ENCODE data around the gene AZU1.
"Not testable (repeated sequence)": the region's sequence is repeated elsewhere in the genome, so short reads cannot be mapped to it uniquely, and the experiment has no call there.

AZU1 gene

DNA sequence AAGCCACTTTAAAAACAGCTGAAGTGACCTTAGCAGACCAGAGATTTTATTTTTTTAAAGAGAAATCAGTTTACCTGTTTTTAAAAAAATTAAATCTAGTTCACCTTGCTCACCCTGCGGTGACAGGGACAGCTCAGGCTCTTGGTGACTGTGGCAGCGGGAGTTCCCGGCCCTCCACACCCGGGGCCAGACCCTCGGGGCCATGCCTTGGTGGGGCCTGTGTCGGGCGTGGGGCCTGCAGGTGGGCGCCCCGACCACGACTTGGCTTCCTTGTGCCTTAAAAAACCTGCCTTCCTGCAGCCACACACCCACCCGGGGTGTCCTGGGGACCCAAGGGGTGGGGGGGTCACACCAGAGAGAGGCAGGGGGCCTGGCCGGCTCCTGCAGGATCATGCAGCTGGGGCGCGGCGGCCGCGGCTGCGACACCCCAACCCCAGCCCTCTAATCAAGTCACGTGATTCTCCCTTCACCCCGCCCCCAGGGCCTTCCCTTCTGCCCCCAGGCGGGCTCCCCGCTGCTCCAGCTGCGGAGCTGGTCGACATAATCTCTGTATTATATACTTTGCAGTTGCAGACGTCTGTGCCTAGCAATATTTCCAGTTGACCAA is 16.7 kb upstream of the AZU1 start:
- no peak for DNase-seq

DNA sequence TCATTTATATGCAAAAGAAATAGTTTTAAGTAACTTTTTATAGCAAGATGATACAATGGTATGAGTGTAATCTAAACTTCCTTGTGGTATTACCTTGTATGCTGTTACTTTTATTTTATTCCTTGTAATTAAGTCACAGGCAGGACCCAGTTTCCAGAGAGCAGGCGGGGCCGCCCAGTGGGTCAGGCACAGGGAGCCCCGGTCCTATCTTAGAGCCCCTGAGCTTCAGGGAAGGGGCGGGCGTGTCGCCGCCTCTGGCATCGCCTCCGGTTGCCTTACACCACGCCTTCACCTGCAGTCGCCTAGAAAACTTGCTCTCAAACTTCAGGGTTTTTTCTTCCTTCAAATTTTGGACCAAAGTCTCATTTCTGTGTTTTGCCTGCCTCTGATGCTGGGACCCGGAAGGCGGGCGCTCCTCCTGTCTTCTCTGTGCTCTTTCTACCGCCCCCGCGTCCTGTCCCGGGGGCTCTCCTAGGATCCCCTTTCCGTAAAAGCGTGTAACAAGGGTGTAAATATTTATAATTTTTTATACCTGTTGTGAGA is 16.1 kb upstream of the AZU1 start:
- no peak for DNase-seq

DNA sequence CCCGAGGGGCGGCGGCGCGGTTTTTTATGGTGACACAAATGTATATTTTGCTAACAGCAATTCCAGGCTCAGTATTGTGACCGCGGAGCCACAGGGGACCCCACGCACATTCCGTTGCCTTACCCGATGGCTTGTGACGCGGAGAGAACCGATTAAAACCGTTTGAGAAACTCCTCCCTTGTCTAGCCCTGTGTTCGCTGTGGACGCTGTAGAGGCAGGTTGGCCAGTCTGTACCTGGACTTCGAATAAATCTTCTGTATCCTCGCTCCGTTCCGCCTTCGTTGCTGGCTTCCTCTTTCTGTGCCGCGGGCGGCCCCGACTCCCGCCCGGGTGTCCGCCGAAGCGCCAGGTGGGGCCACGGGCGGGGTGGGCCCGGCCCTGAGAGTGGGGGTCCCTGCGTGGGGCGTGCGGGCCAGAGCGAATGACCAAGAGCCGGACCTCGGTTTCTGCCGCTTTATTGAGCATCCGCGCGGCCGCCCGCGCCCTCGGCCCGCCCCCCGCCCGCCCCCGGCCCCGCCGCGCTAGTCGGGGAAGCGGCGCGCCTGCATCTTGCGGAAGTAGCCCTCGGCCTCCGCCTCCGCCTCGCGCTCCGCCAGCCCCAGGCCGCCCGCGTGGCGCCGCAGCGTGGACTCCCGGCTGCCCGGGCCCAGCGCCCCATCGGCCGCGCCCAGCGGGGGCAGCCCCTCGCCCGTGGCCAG is 15.4 kb upstream of the AZU1 start:
- DNase-seq, result no peak

DNA sequence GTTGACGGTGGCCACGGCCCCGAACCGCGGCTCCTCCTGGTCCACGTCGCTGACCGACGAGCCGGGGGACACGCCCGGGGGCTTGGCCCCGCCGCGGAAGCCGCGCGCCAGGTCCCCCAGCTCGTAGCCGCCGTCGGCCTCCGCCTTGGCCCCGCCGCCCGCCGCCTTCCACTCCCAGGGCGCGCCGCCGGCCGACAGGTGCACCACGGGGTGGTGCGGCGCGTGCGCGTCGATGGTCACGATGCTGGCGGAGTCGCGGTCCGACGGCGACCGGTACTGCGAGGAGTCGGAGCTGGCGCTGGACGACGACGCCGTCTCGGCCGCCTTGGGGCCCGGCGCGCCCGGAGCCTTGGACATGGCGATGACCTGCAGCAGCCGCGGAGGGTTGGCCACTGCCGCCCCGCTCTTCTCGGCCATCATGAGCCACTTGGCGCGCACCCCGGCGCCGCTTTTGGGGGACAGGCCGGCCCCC is 14.9 kb upstream of the AZU1 start:
- no peak for DNase-seq

DNA sequence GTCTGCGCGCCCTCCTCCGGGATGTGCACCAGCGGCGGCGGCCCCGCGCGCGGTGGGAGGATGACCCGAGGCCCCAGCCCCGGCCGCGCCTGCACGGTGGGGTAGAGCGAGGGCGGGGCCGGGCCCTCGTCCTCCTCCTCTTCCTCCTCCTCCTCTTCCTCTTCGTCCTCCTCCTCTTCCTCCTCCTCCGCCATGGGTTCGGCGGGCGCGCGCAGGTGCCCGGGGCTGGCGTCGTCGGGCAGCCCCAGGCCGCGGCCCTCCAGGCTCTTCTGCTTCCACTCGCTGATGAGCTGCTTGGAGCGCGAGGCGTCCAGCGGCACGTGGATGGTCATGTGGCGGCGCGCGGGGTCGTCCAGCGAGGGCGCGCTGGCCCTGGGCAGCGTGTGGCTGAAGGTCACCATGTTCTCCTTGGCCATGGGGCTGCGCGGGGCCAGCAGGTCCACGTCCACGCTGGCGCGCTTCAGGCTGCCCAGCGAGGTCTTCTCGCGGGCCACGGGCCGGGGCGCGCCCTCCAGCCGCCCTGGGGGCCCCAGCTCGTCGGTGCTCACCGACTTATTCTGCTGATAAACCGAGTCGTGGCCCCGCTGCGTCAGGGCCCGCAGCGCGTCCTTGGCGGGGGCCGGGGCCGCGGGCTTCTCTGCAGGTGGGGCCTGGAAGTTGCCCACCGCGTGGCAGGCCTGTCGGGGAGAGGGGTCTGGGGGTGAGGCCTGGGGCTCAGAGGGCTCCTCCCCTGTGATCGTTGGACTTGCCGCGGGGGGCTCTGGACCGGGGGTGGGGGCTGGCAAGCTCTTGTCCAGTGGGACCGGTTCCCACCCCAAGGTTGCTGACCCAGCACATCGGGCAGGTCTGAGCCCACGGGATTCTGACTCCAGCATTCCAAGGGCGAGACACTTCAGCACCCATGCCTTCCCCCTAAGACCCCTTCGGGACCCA is 14.2 kb upstream of the AZU1 start:
- DNase-seq, result no peak

DNA sequence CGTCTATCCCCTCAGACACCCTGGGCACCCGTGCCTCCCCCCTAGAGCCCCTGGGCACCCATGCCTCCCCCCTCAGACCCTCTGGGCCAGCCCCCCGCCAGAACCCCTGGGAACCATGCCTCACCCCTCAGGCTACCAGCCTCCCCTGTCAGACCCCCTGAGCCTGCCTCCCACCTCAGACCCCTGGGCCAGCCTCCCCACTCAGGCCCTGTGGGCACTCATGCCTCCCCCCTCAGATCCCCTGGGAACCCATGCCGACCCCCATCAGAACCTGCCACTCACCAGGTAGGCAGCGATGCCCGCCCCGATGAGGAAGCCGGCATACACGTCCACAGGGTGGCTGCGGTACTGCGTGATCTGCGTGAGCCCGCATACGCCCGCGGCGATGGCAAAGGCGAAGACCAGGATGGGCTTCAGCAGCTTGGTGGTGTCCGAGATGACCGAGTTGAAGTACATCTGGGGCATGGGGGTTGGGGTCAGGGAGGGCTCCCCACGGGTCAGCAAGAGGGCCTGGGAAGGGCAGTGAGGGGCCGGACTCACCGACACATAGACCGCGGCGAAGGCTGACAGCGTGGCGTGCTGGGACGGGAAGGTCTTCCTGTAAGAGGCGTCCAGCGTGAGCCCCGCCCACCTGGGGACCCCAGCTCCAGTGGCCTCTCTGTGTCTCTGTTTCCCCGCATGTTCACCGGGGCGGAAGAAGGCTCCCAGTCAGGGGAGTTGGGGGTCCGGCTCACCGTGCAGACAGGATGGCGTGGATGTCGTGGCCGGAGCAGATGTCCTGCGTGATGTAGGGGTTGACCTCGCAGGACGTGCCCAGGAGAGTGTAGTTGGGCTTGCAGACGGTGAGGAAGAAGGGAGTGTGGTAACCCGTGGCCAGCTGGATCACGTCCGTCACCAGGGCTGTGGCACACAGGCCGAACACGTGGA is 13.2 kb upstream of the AZU1 start:
- DNase-seq, result no peak

DNA sequence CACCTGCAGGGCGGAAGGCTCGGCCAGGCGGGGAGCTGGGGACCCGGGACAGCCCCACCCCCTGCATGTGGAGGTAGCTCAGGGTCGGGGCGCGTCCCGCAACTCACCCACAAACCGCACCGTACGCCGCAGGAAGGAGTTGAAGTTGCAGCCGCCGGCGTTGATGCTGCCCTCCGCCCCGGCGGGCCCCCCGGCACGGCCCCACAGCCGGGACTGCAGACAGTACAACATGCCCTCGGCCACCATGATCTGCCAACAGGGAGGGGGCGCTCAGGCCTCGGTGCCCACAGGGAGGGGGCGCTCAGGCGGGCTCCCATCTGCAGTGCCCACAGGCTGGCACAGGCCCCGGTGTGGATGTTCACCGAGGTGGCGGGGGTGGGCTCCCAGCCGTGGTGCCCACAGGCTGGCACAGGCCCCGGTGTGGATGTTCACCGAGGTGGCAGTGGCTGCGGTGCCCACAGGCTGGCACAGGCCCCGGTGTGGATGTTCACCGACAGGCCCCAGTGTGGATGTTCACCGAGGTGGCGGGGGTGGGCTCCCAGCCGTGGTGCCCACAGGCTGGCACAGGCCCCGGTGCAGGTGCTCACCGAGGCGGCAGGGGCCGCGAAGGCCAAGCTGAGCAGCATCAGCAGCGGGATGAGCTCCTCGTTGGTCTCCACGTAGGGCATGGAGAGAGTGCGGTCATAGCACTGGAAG is 12.4 kb upstream of the AZU1 start:
- DNase-seq, result no peak

DNA sequence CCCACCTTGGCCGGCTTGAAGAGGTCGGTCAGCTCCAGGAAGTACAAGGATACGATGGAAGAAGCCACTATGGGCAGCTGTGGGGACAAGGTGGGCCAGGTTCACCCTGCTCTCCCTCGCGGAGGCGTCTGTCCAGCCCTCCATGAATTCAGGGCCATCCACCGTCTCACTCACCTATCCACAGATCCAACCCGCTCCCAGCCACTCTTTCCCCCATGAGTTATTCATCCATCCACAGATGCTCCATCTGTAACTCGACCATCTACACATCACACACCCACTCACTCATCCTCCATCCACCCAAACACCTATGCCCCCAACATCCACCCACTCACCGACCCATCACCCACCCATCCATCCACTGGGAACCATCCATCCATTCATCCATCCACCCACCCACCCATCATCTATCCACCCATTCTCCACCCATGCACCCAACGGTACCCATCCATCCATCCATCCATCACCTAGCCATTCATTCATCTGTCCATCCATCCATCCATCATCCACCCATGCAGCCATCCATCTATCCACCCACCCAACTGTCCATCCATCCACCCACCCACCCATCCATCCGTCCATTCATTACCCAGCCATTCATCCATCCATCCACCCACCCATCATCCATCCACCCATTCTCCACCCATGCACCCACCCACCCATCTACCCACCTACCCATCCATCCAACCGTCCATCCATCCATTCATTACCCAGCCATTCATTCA is 11.7 kb upstream of the AZU1 start:
- no peak for DNase-seq

DNA sequence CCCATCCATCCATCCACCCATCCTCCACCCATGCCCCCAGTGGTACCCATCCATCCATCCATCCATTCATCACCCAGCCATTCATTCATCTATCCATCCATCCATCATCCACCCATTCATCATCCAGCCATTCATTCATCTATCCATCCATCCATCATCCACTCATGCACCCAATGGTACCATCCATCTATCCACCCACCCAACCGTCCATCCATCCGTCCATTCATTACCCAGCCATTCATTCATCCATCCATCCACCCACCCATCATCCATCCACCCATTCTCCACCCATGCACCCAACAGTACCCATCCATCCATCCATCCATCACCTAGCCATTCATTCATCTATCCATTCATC is 11.2 kb upstream of the AZU1 start:
- no peak for DNase-seq

DNA sequence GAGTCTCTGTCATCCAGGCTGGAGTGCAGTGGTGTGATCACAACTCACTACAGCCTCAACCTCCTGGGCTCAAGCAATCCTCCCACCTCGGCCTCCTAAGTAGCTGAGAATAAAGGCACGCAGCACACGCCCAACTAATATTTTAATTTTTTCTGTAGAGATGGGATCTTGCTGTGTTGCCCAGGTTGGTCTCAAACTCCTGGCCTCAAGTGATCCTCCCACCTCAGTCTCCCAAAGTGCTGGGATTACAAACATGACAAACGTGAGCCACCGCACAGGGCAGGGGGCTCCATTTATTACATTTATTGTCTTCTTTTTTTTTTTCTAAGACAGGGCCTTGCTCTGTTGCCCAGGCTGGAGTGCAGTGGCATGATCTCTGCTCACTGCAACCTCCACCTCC is 7.4 kb upstream of the AZU1 start:
- not testable (repeated sequence) for DNase-seq

DNA sequence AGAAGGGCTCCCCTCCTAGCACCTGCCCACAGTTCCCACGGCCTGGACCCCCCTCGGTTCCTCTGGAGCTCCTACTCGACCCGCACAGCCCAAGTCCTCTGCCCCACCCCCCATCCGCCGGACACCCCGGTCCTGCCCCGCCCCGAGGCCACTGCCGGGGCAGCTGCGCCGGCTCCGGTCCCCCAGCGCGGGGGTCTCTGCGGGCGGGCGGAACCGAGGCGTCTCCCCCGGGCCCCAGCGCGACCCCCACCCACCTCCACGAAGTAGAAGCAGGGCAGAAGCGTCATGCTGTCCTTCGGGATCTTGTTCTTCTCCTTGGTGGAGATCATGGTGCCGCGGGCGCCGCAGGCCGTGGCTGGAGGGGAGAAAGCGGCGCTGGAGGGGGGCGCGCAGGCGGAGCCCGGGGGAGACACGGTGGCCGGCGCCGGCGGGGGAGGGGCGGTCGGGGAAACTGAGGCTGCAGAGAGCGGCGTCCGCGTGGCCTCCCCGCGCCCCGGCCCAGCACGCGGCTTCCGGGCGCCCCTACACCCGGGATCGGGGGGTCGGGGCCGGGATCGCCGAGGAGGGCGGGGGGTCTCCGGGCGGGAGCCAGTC is 6.3 kb upstream of the AZU1 start:
- DNase-seq, result no peak

DNA sequence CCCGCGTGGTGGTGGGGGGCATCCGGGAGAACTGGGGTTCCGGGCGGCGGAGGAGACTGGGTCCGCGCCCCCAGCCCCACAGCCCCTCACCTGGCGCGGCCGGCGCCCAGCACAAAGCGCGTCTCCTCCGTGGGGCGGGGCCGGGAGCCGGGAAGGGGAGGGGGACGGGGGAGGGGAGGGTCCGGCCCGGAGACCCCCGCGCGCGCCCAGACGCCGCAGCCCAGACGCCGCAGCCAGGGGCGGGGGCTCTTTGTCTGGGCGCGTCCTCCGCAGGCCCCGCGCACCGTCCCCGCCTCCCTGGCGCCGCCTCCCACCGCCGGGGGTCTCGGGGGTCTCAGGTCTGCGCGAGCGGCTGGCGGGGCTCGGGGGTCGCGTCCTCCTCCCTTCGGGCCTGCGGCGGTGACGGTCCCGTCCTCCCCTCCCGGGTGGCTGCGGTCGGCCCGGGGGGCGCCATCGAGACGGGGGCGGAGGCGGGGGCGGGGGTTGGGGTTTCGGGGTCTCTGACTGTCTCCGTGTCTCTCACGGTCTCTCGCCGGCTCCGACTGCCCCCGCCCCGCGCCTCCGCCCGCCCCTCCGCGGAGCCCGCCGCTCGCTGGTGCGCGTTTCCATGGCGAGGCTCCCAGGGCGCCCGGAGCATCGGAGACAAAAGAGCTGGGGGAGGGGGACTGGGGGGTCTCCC is 5.7 kb upstream of the AZU1 start, which contains the start of gene PLPPR3:
PLPPR3 (minus strand) TSS at position 131 of the 679 bp plus-strand sequence. CDS start 396 bp downstream, outside the sequence.
- no peak for DNase-seq

DNA sequence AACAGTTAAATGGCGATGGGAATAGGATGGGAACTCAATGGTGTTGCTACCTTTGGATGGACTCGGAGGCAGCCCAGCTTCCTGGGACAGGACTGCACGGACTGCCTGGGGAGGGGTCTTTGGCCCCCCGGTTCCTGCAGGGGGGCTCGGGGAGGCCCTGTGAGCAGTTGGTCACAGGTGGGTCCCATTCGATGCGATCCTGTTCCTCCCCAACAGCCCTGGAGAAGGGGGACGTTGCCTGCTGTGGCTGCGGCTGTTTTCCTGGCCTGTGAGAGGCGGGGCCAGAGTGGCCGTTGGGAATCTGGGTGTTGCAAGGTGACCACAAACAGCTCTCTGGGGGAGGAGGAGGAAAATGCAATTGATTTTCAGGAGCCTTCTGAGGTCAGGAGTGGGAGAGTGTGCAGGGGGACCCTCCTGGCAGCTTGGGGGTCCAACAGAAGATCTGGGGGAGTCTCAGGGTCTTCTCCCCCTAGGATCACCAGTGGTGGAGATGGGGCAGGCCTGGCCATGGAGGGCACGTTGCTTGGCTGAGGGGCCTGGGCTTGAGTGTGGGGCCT is 4.0 kb upstream of the AZU1 start:
- DNase-seq, result no peak

DNA sequence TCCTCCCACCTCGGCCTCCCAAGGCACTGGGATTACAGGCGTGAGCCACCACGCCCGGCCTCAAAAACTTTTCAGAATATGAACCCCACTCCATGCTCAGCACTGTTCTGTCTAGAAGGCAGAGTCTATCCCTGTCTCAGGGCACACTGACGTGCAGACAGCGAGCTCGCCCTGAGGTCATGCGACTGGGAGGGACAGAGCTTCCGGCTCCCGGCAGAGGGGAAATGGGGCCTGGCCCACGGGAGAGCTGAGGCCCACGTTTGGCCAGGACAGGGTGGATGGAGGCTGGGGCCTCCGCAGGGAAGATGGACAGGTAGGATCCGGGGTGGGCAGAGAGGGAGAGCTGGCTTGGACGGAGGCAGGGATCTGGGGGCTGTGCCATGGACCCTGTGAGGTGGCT is 2.8 kb upstream of the AZU1 start:
- DNase-seq, result no peak

DNA sequence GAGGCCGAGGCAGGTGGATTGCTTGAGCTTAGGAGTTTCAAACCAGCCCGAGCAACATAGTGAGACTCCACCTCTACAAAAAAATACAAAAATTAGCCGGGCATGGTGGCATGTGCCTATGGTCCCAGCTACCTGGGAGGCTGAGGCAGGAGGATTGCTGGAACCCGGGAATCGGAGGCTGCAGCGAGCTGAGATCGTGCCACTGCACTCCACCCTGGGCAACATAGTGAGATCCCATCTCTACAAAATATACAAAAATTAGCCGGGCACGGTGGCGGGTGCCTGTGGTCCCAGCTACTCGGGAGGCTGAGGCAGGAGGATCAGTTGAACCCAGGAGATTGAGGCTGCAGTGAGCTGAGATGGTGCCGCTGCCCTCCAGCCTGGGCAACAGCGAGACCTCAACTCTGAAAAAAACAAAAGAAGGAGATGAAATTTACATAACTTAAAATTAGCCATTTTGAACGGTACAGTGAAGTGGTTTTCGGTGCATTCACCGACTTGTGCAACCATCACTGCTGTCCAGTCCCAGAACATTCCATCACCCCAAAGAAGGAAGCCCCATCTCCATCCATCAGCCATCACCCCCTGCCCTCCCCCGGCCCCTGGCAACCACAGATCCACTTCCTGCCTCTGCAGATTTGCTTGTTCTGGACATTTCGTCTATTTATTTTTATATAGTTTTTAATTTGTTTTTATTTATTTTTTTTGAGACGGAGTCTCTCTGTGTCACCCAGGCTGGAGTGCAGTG is 1.6 kb upstream of the AZU1 start:
- DNase-seq, result no peak

DNA sequence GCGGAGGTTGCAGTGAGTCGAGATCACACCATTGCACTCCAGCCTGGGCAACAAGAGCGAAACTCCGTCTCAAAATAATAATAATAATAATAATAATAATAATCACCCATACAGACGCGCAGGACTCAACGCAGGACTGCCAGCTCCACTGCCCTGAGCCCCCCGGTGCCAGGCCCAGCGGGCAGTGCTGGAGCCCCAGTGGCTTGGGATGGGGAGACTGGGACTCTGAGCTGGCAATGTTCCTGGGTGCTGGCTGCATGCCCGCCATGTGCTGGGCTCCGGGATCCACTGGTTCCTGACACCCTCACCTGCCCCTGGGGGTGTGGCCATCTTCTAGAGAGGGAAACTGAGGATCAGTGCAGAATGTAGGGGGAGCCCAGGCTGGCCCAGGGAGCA is 325 bp upstream of the AZU1 start:
- no peak for DNase-seq

DNA sequence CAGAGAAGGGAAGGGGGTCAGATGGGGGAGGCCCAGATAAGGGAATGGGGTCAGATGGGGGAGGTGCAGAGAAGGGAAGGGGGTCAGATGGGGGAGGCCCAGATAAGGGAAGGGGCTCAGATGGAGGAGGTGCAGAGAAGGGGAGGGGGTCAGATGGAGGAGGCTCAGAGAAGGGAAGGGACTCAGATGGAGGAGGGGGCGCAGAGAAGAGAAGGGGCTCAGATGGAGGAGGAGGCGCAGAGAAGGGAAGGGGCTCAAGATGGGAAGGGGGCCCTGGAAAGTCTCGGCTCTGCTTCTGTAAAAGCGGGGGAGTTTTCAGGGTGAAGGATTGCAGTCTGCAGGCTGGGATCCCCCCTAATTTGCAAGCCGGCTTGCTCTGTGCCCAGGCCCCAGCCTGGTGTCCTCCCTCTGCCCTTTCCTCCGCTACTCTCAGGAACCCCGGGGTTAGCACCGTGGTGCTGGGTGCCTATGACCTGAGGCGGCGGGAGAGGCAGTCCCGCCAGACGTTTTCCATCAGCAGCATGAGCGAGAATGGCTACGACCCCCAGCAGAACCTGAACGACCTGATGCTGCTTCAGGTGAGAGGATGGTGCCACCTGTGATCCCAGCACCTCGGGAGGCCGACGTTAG is 1.6 kb downstream of the AZU1 start:
- no peak for DNase-seq
